C4-2B (cell line): ENCODE measurements around the gene RWDD4.

Experiments used
- CTCF ChIP-seq: fragments of 450-650 bp; conservative IDR thresholded peaks from 2 replicates; pipeline ENCODE4 v1.5.1; 2017; ENCODE audit warnings: mild to moderate bottlenecking
- ZFX ChIP-seq: fragments of 450-650 bp; IDR thresholded peaks from 2 replicates; pipeline ENCODE4 v1.6.1; 2017

- TF ChIP-seq CTCF = no peak
- no peak for TF ChIP-seq ZFX
These were observed 21.5 kb downstream of the RWDD4 start for GRCh38 chr4:183637461-183637860.
